Stimulated activated CD4-positive, alpha-beta T cell treated with anti-CD3 and anti-CD28 coated beads, Interleukin-4, amount 100 ng/mL, for 1 hour (primary cell): ENCODE data around the gene FUBP3.

Experiments used
- DNase-seq: peaks from one replicate; pipeline ENCODE4 v3.0.0-alpha.2; 2020

FUBP3 gene

GRCh38 chr9:130634801-130635200 is 55.4 kb downstream of the FUBP3 start:
- no peak for DNase-seq

- no peak for DNase-seq
Observed at GRCh38 chr9:130635306-130635705, 55.9 kb downstream of the FUBP3 start.

- no peak for DNase-seq
Observed at GRCh38 chr9:130635721-130636647, 56.6 kb downstream of the FUBP3 start.

GRCh38 chr9:130636648-130637020 is 57.3 kb downstream of the FUBP3 start:
- DNase-seq: no peak

- no peak for DNase-seq
Observed at GRCh38 chr9:130638284-130639123, 59.1 kb downstream of the FUBP3 start.

- no peak for DNase-seq
Observed at GRCh38 chr9:130639124-130639765, 59.9 kb downstream of the FUBP3 start.

GRCh38 chr9:130639866-130640555 is 60.6 kb downstream of the FUBP3 start:
- no peak for DNase-seq

- DNase-seq: no peak
Observed at GRCh38 chr9:130640681-130641080, 61.3 kb downstream of the FUBP3 start.

GRCh38 chr9:130642926-130643325 is 63.5 kb downstream of the FUBP3 start:
- DNase-seq: no peak

- no peak for DNase-seq
Observed at GRCh38 chr9:130651221-130651620, 71.8 kb downstream of the FUBP3 start.

- DNase-seq: no peak
Observed at GRCh38 chr9:130651752-130652151, 72.4 kb downstream of the FUBP3 start.

- DNase-seq: no peak
Observed at GRCh38 chr9:130654879-130655278, 75.5 kb downstream of the FUBP3 start.

- no peak for DNase-seq
Observed at GRCh38 chr9:130658893-130659698, 79.7 kb downstream of the FUBP3 start.

GRCh38 chr9:130659699-130660248 is 80.4 kb downstream of the FUBP3 start:
- DNase-seq: no peak

- DNase-seq: no peak
Observed at GRCh38 chr9:130660326-130660682, 80.9 kb downstream of the FUBP3 start.

- DNase-seq: no peak
Observed at GRCh38 chr9:130660683-130661450, 81.5 kb downstream of the FUBP3 start.

GRCh38 chr9:130661451-130662098 is 82.2 kb downstream of the FUBP3 start:
- no peak for DNase-seq

GRCh38 chr9:130662099-130662969 is 83.0 kb downstream of the FUBP3 start:
- no peak for DNase-seq

- no peak for DNase-seq
Observed at GRCh38 chr9:130662970-130663257, 83.5 kb downstream of the FUBP3 start.
